GM18951 (cell line): ENCODE measurements around the gene CLEC4M.

Experiments used
- POLR2A ChIP-seq: IDR thresholded peaks from 4 replicates; pipeline ENCODE4 v1.6.1; 2011; ENCODE audit warnings: mild to moderate bottlenecking; ENCODE audit not compliant: insufficient read length, insufficient read depth; ENCODE audit errors: extremely low read depth
- in situ Hi-C: fragments of 300-500 bp; cut with MboI; formaldehyde crosslinking; loops from one replicate; pipeline ENCODE4 v1.12.0; 2022; ENCODE audit warnings: low sequenced_read_pairs, mixed read lengths, inconsistent platforms; ENCODE audit not compliant: unreplicated experiment

CLEC4M gene

DNA sequence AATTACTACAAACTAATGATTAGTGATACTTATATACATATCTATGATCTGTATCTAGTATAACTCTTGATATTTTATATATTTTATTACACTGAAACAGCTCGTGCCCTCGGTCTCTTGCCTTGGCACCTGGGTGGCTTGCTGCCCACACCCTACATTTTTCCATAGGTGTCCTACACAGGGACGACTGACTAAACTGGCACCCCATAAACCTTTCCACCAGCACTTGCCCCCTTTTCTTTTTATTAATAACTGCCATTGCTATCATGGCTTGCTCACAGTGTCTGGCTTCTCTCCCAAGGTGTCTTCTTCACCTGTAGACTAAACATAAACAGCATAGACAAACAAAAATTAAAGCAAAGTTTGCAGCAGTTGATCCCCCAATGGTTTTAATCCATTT, 30.4 kb downstream of the CLEC4M start:
- in situ Hi-C loops, result loop anchor here (10.0 kb wide), 1 partner anchor 109 kb away; the partner anchor contains the start of gene TRAPPC5
- no peak for TF ChIP-seq POLR2A

DNA sequence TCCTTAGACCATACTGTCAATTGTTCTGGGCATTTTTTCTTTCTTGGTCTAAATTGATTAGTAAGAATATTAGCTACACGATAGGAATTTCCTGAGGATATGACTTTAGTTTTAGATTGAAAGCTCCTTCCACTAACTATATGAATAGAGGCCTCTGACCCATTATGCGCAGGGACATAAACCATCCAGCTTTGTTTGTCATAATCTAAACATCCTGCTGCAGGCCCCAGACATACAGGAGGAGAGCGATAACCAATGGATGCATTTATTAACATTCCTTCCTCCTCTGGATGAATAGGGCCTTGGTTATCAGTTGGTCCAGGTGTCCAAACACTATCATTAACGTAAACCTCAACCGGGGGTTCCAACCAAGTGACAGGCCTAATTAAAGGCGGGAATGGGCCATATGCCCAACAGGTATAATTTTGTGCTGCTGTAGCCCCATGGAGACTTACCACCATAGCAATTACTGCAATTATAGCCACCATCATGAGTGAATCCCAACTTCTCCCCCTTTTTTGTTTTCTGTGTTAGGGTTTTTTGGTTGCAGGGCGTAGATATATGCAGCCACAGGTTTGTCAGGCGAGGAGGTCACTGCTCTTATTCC, 32.6 kb downstream of the CLEC4M start:
- in situ Hi-C loops, result loop anchor here (10.0 kb wide), 1 partner anchor 111 kb away; the partner anchor contains the start of gene TRAPPC5
- TF ChIP-seq POLR2A, result no peak

DNA sequence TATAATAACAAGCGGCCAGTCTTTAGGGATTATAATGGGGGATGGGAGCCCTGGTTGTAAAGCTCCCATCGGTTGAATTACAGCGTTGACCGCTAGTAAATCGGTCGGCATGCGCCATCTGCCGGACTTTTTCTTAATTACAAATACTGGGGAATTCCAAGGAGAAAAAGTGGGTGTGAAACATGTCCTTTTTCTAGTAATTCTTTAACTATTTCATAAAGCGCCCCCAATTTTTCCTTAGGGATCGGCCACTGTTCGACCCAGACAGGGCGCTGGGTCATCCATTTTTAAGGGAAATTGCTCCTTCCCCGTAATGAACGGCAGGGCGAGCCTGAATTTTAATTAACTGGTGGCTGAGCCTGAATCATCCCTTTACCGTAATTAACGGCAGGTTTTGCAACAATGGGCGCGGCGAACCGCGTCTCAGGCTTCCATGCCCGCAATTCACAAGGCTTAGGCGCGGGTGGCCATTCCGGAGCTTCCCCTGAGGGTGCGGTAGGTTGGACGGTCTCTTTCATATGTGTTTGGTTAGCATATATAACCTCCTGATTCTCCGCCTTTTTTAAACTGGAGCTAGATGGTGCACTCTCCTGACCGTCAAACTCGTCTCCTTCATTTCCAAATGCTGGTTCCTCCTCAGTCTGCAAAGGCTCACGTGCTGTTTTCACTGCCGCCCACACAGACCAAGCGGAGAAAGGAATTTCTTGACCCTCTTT, 36.8 kb downstream of the CLEC4M start:
- in situ Hi-C loops, result loop anchor here (10.0 to 25.0 kb wide), 3 partner anchors 115 to 237 kb away; partner anchors contain the start of gene TRAPPC5
- no peak for TF ChIP-seq POLR2A

DNA sequence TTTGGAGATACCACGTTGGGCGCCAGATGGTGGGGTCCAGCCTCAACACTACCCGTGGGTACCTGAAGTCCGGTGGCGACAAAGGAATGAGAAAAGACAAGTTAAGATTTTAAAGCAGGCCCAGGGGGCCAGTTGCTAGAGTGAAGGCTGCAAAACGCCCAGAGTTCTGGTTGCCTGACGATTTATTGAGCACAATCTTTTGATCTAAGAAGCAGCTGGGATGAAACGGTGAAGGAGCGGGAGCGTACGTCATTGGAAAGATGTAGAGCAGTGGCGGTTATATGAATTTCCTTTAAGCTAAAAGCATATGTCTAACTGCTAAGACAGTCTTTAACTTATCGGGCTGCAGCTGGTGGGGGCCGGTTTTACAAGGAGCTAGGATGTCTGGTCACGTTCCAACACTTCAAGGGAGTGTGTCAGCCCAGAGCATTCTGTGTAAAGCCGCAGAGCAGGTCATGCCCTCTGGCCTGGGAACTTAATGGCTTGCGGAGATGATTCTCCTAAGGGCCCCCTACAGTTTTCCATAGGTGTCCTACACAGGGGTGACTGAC, 38.1 kb downstream of the CLEC4M start:
- TF ChIP-seq POLR2A, result no peak
- in situ Hi-C loops, result loop anchor here (10.0 to 25.0 kb wide), 2 partner anchors 156 to 239 kb away; no protein-coding TSS in a partner anchor

DNA sequence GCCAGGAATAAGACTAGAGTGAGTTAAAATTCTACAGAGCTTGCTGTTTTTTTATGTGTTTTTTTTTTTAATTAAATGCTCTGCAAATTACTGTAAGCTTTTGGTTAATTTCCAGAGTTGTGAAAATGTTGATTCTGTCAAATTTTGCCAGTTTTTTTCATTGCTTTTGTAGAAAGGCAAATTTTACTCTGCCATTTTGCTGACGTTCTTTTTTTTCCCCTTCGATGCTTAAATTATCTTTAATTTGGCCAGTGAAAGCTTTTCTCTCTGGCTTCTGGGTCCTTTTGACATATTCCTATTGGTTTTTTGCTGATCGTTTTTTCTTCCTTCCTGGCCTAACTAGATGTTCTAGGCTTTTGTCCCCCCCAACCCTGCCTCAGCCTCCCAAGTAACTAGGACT, 43.2 kb downstream of the CLEC4M start:
- in situ Hi-C loops, result loop anchor here (10.0 to 25.0 kb wide), 2 partner anchors 161 to 244 kb away; no protein-coding TSS in a partner anchor
- TF ChIP-seq POLR2A, result no peak

DNA sequence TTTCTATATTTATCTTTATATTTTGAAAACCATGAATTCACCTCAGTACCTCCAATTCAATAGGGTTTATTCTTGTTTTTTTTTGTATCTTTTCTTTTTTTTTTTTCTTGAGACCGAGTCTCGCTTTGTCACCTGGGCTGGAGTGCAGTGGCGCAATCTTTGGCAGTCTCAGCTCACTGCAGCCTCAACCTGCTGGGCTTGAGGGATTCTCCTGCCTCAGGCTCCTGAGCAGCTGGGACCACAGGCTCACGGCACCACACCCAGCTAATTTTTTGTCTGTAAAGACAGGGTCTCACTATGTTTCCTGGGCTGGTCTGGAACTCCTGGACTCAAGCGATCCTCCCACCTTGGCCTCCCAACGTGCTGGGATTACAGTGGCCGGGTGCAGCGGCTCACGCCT, 43.8 kb downstream of the CLEC4M start:
- in situ Hi-C loops, result loop anchor here (10.0 to 25.0 kb wide), 2 partner anchors 162 to 245 kb away; no protein-coding TSS in a partner anchor
- TF ChIP-seq POLR2A, result no peak

DNA sequence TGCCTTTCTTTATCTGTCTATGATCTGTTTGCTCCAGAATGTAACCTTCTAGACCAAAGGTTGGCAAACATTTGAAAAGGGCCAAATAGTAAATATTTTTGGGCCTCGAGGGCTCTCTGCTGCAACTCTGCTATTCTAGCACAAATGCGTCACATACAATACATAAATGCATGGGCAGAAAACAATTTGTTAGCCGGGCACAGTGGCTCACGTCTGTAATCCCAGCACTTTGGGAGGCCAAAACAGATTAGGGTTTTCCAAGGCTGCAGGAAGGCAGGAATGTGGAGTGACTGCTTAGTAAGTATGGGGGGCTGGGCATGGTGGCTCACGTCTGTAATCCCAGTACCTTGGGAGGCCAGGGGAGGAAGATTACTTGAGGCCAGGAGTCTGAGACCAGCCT, 45.1 kb downstream of the CLEC4M start:
- in situ Hi-C loops, result loop anchor here (10.0 to 25.0 kb wide), 2 partner anchors 163 to 246 kb away; no protein-coding TSS in a partner anchor
- no peak for TF ChIP-seq POLR2A

DNA sequence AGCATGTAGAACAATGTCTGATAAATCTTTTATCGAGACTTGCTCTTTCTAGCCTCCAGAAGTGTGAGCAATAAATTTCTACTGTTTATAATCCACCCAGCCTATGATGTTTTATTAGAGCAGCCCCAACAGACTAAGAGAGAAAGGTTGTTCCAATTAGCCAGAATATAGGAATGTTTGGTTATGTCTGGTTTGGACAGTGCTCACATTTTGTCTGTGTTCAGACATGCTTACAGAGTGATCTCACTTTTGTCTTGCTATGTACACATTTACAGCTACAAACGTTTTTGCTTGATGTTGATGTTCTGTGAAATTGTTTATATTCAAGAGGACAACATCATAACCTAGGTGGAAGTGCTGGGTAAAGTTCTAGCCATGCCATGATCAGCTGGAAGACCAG, 48.9 kb downstream of the CLEC4M start:
- no peak for TF ChIP-seq POLR2A
- in situ Hi-C loops, result loop anchor here (25.0 kb wide), 1 partner anchor 250 kb away; no protein-coding TSS in a partner anchor

DNA sequence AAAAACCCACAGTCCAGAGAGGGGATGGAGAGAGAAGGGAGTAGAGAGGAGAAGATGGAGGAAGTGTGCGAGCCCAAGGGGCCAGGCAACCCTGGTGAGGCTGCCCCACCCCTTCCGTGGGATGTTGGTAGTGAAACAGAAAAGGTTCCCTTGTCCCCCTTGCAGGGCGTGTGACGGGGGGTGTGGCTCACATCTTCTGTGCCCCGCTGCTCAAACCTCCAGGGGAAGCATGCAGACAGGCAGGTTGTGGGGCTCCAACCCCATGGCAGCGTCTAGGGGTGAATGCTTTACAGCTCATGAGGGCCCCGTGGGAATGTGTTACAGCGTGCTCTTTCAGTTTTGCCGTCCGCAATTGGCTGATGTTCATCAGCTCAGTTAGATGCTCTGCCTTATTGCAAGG, 52.3 kb downstream of the CLEC4M start:
- TF ChIP-seq POLR2A, result no peak
- in situ Hi-C loops, result loop anchor here (25.0 kb wide), 1 partner anchor 253 kb away; no protein-coding TSS in a partner anchor

DNA sequence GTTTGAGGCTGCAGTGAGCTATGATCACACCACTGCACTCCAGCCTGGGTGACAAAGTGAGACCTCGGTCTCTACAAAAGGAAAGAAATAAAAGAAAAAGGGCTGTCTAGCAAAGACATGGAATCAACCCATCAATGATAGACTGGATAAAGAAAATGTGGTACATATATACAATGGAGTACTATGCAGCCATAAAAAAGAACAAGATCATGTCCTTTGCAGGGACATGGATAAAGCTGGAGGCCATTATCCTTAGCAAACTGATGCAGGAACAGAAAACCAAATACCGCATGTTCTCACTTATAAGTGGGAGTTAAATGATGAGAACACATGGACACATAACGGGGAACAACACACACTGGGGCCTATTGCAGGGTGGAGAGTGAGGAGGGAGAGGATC, 53.0 kb downstream of the CLEC4M start:
- in situ Hi-C loops, result loop anchor here (25.0 kb wide), 1 partner anchor 254 kb away; no protein-coding TSS in a partner anchor

DNA sequence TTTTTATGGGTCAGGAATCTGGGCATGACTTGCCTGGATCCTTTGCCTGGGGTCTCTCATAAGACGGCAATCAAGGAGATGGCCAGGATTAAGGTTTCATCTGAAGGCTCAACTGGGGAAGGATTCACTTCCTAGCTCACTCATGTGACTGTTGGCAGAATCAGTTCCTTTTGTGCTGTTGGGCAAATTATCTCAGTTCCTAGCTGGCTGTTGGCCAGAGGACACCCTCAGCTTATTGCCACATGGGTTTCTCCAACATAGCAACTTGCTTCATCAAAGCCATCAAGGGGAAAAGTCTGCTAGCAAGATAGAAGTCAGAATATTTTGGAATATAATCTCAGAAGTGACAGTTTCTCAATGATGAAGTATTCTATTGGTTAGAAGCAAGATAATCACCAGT, 54.8 kb downstream of the CLEC4M start:
- no peak for TF ChIP-seq POLR2A
- in situ Hi-C loops, result loop anchor here (25.0 kb wide), 1 partner anchor 256 kb away; no protein-coding TSS in a partner anchor

DNA sequence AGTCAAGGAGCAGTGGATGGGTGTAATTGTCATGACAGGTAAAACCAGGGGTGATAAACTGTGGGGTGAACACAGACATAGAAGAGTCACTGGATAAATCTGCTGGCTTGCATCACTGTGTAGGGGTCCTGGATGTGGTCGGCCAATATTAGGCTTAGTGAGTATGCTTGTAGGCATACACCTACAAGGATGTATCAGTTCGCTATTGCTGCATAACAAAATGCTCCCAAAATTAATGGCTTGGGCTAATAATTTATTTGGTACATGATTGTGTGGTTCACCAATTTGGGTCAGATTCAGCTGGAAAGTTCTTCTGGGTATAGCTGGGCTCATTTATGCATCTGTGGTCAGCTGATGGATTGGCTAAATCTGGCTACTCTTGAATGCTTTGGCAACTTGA, 55.8 kb downstream of the CLEC4M start:
- no peak for TF ChIP-seq POLR2A
- in situ Hi-C loops, result loop anchor here (25.0 kb wide), 1 partner anchor 257 kb away; no protein-coding TSS in a partner anchor
